Posterior vena cava (tissue), 2 donors: ENCODE results near the gene EXOC4. TPM values are rescaled to one million over a fixed set of nuclear protein-coding genes. Genes with fewer than 3 reads are reported as not detected.

Source experiments
- DNase-seq: peaks from one replicate; pipeline ENCODE4 v3.0.0-alpha.2; 2020; ENCODE audit warnings: low spot score
- intact Hi-C, 2 donors: fragments of 100-400 bp; cut with DNase I; formaldehyde crosslinking; loops; one replicate each; pipeline versions ENCODE4 v1.14.1 to v1.14.2; 2022 to 2023
- total RNA-seq, 2 donors: library from RNA; stranded (reverse); fragmentation: NEBNext Ultra II Directional; extraction: Animal tissue kit (Norgen Biotek cat#: 25700); gene quantifications; one replicate each; pipeline ENCODE4 v1.2.1, GENCODE V29; 2021
- donor health status: DM: yes; HTN: yes; CAD: no.
- donor health status: DM: yes; HTN: yes; CAD: no.

The EXOC4 gene
- total RNA-seq, 2 donors from 2014 or later = 66.0 to 70.6 TPM

DNA sequence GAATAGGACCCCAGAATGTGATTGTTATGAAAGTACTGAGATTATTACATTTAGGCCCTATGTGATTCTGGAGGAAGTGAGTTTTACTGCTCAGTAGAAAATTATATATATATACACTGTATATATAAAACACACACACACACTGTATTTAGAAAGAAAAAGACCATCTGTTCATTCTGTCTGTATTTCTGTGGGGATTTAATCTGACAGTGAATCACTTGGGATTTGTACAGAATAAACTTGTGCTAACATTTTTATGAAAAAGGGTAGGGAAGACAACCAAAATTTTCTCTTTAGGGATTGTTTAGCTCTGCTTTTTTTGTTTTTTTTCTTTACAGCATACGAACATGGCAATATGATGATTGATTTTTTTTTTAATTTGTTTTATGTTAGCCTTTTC, 142.7 kb downstream of the EXOC4 start:
- intact Hi-C loops = no loop called here
- DNase-seq = no peak

DNA sequence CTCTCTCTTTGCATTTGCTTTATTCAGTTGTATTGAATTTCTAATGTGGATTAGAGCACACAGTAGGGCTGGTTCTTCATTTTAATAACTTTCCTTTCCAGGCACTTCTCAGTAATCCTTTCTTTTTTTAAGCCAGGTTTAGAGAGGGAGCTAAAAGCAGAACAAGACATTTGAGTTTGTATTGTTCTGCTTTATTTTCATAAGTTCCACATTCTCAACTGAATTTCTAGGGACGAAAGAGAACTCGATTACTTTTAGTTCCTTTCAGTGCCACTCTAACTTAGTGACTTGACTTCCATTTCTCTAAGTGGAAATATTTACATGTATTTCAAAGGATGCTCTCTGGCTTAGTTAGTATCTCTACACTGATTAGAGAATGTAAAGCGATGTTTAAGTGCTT, 145.6 kb downstream of the EXOC4 start:
- no peak for DNase-seq
- intact Hi-C loops = no loop called here

DNA sequence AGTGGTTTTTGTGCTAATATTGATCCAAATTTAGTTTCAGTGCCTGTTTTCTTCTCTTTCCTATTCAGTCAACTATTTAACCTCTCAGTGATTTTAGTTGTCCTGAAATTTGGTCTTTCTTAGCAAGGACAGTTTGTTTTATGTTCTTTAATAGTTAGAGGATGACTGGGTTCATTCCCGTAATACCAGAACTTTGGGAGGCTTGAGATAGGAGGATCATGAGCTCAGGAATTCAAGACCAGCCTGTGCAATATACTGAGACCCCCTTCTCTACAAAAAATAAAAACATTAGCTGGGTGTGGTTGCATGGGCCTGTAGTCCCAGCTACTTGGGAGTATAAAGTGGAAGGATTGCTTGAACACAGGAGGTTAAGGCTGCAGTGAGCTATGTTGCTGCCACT, 148.3 kb downstream of the EXOC4 start:
- DNase-seq = no peak
- intact Hi-C loops = no loop called here

DNA sequence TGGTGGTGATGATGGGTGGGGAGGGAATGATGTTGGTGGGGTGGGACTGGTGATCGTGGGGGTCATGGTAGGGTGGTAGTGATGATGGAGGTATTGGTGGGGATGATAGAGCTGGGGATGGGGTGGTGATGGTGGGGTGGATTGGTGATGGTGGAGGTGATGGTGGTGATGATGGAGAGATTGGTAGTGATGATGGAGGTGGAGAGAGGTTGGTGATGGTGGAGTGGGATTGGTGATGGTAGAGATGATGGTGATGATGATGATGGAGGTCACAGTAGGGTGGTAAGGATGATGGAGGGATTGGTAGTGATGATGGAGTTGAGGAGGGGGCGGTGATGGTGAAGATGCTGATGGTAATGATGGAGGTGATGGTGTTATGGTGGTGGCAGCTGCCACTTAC, 155.3 kb downstream of the EXOC4 start:
- no peak for DNase-seq
- intact Hi-C loops = no loop called here

DNA sequence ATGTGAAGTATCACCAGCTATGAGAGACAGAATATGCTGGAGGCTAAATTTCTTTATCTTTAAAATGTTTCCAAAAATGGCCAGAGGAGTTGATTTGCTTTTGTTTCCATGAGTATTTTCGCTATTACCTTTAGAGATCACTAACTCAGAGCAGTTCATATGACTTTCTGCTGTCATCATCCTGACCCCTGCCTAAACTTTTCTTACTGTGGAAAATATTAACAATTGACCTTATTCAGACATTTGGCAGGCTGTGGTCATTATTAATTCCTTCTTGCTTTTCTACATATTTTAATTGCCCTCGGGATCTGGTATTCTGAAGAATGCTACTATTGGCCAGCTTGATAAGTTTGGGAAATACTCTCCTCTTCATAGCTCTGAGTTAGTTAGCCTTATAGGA, 156.5 kb downstream of the EXOC4 start:
- intact Hi-C loops = no loop called here
- no peak for DNase-seq

DNA sequence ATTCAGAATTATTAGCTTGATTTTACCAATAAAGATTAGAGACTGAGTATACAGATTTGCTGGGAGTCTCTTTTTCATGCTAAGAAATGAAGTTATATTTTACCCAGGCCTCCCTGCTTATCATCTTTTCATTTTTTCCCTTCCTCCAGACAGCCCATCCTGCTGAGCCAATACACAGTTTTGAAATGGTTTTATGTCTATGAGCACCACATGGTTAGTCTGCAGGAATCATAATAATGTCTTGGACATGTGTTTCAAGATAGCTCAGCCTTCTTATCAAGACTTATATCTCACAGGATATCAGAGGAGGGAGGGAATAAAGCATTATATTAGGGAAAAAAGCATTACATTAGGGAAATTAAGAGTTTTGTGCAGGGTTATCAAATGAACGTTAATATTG, 157.1 kb downstream of the EXOC4 start:
- no peak for DNase-seq
- intact Hi-C loops = no loop called here

DNA sequence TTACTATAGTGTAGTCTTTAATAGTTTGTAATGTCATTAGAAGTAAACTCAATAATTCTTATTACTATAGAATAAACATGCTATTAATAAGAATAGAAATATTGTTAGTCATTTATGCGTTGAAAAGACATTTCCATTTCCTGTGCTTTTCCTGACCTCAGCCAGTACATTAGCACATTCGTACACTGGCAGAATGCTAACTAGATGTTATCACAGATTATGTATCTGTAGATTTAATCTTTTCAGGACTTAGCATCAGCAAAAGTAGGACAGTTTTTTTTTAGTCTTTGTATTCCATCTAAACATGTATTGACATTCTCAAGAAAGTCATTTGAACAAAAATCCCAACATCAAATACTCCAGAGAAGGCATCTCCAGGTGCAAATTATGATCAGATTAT, 158.5 kb downstream of the EXOC4 start:
- no peak for DNase-seq
- intact Hi-C loops = no loop called here

DNA sequence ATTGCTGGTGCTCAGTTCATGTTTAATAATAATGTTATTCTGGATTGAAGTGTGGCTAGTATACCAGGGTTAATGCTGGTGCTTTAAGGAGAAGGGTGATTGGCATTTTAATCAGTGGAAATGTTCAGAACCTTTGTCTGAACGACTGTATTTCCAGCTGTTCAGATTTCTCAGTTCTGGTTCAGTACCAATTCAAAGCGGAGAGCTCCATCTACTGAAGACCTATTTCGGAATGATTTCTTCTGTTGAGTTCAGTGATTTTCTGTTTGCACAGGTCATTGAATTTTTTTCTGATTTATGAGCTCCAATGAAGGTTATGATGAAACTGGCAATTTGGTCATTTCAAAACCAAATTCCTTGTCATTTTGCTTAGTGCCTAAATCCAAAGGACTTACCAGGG, 160.1 kb downstream of the EXOC4 start:
- intact Hi-C loops = no loop called here
- DNase-seq = no peak

DNA sequence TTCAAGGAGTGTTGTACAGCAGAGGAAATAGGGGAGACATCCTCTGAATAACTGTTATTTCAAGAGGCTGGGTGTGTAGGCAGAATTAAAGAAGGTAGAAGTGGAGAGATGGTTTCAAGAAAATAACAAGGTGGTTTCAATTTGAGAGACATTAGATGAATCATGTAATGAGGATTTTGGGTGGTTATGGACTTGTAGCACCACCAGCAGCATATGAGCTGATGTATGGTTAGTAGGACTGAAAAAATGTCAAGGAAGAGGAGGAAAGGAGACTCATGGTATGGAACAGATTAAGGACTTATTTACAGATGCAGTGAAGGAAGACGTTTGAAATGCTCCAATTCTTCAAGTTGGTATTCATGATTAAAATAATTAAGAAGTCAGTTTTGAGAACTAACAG, 166.2 kb downstream of the EXOC4 start:
- no peak for DNase-seq
- intact Hi-C loops = no loop called here

DNA sequence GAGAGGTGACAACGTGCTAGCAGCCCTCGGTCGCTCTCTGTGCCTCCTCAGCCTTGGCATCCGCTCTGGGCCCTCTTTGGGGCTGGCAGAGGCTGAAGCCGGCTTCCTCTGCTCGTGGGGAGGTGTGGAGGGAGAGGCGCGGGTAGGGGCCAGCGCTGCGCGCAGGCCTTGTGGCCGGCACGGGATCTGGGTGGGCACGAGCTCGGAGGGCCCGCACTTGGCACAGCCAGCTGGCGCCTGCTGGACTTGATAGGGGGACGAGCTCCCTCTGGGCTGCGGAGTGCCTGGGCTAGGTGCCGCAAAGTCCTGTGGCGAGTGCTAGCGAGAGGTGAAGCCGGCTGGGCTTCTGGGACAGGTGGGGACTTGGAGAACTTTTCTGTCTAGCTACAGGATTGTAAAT, 170.7 kb downstream of the EXOC4 start:
- intact Hi-C loops = no loop called here
- DNase-seq = no peak

DNA sequence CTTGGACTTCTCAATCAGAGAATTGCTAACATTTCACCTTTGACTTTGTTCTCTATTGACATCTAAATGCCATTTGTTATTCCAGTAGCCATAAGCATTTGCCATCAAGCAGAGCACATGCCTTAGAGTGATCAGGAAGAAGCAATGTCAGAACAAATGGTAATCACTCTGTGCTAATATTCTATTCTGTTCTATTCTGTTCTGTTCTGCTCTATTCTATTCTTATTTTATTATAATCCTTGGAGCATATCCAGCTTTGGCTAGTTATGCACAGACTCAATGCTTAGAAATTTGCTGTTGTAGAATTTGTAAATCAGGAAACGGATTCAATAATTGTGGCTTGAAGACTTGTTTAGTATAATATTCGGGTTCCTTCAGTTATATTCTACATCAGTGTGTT, 175.4 kb downstream of the EXOC4 start:
- intact Hi-C loops = no loop called here
- DNase-seq = no peak

DNA sequence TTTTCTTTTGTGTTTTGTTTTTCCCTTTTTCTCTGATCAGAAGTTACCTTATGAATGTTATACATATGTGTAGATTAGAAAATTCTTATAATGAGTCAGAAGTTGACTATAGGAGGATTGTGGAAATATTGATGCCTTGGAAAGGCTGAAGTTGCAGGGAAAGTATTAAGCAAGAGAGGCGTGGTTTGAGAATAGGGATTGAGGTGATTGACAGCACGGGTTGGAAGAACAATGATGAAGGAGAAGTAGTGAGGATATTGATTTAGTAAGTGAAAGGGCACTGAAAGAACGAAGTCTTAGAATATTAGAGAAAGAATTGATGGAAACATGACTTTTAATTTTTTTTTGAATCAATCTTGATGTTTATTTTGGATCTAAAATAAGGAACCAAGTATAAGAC, 176.0 kb downstream of the EXOC4 start:
- DNase-seq = no peak
- intact Hi-C loops = no loop called here

DNA sequence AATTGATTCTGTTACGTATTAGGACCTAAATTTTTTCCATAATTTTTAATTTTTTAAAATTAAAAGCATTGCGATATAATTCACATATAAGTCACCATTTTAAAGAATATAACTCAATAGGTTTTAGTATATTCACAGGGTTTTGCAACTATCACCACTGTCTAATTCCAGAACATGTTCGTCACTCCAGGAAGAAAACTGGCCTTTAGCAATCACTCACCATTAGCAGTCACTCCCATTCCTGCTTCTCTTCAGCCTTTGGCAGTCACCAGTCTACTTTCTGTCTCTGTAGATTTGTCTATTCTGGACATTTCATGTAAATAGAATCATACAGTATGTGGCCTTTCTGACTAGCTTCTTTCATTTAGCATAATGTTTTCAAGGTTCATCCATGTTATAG, 176.5 kb downstream of the EXOC4 start:
- intact Hi-C loops = no loop called here
- DNase-seq = no peak

DNA sequence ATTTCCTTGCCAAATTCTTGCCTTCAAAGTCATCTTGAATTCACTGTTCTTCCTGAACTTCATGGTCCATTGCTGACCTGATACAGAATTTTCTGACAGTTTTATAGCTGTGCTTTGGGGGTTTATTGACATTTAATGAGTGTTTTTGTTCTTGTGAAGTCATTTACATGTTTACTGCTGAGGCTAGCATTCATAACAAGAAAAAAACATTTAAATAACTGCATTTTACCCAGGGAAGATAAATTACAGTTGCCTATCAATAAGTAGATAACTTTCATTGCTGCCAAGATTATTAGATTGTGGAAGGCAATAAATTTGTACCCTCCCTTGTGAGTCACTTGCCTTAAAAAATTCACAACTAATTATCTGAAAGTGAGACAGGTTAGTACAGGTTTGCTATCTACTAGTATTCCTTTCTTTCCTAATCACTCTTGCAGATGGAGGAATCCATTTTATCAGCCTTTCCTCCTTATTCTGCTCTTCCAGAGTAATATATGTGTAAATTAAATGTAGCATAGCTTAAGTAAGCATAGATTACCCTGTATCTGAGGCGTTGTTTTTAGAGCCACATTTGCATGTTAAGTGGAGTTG, 178.4 kb downstream of the EXOC4 start:
- no peak for DNase-seq
- intact Hi-C loops = no loop called here

DNA sequence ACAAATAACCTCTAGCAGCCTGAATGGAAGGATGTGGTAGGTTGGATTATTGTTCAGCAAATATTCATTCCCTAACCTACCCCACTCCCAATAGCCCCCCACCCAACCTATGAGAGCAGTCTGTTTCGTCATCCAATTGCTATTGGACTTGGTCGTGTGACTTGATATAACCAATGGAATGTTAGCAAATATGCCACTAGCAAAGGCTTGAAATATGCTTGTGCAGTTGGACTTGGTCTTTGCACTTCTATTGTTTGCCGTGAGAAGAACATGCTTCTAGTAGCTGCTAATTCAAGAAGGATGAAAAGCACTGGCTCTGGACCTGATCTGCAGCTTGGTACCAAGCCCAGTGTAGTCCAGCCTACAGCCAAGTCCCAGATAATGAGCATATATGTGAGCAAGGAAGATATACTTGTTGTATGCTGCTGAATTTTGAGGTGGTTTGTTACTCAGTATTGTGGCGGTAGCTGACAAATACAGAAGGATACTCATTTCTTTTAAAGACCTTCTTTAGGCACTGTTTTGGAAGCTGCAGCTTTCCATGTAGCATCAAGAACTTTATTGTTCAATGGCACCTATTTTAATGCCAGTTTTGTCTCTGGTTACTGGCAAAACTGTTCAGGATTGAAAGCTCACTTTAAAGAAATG, 180.4 kb downstream of the EXOC4 start:
- intact Hi-C loops = no loop called here
- no peak for DNase-seq

DNA sequence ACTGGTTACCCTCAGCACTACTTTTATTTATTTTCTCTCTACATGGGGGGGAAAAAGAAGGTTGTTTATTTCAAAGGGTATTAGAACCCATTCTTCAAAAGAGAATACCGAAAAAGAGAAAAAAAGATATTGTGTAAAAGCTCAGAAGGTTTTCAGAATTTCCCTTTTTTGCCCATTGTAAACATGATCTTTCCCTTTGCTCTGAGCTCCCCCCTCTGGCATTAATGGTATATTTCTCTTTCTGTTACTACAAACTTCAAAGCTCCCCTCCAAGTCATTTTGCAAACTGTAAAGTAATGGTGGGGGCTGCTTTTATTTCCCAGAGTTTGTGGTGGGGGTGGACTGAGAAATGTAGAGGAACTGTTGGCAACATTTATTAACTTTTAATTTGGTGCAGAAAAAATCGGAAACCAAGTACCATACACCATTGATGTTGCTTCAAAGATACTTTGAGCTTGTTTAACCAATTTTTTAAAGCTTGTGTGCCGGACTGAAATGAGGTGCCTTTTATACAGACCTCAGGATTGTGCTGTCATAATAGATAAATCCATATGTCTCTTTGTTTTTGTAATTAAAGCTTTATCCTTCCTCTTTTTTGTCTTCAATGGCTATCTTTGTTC, 181.5 kb downstream of the EXOC4 start:
- DNase-seq = no peak
- intact Hi-C loops = no loop called here

DNA sequence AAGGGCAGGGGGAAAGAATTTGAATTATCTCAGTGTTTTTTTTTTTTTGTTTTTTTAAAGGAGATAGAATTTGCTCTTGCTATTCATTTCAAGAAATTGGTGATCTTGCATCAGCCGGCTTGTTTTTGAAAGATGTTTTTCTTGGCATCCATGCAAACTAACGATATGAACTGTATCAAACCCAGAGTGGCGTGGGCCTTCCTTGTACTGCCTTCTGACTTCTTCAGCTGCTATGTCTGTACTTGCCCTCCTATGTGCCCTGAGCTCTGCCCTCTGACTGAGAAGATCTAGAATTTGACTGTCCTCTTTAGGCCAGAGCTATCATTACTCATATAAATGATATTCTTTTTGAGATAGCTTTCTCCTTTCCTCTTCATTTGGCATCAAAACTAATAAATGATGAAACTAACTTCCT, 183.1 kb downstream of the EXOC4 start:
- no peak for DNase-seq
- intact Hi-C loops = no loop called here

DNA sequence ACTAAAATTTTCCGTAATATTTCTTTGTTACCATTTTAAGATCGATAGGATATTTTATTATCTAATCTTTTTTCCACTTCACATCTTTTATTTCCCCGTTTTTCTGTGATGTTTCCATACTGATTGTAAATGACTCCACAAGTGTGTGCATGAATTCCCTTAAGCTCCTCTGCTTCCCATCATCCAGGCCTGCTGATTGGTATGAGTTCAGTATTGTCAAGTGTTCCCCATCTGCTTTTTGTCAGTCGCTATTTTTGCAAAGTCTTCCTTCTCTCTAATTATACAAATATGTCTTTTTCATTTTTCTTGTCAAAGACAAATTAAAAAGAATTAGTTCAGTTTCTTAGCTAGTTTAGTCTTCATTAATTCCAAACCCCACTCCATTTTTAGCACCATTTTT, 184.7 kb downstream of the EXOC4 start:
- DNase-seq = no peak
- intact Hi-C loops = no loop called here

DNA sequence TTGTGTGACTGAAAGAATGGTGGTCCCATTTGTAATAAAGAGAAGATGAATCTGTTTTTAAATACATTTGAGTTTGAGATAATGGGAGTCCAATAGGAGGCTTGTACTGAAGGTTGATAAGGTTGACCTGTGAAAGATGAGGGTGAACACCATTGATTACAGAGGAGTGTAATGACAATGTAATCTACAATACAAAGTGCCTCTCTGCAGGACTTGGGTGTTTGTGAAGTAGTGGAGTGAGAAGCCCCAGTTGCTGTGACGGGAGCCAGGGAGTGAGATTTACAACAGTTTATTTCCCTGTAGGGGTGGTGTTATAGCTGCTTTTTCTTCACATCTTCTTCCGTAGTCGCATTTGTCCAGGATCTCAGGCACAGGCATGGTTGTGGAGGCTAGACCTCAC, 189.9 kb downstream of the EXOC4 start:
- DNase-seq = no peak
- intact Hi-C loops = no loop called here

DNA sequence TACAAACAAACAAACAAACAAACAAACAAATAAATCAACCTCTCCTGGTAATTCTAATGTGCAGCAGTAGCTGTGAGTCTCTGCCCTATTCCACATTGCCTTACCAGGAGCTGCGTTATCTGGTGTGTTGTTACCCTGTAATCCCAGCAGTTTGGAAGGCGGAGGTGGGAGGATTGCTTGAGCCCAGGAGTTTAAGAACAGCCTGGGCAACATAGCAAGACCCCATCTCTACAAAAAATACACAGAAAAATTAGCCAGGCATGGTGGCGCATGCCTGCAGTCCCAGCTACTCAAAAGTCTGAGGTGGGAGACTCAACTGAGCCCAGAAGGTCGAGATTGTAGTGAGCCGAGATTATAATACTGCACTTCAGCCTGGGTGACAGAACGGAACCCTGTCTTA, 192.7 kb downstream of the EXOC4 start:
- no peak for DNase-seq
- intact Hi-C loops = no loop called here

DNA sequence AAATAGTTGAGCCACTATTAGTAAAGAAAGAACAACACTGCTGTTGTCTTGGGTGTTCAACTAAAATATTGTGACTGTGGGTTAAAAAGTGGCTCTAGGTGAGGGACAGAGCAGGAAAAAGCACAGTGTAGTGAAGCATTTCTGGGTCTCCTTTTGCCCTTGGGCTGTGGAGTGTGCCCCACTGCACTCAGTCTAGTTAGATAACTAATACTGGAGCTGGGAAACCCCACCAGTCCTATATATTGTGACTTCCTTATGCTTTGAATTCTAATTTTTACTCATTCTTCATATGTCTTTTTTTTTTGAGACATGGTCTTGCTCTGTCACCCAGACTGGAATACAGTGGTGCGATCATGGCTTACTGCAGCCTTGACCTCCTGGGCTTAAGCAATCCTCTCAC, 195.1 kb downstream of the EXOC4 start:
- no peak for DNase-seq
- intact Hi-C loops = no loop called here
